ENCODE results near the gene GPR162.
A peak's percentile ranks its signal among the peaks of the same experiment; 100 is the strongest.
"Not testable (repeated sequence)": the region's sequence is repeated elsewhere in the genome, so short reads cannot be mapped to it uniquely, and the experiment has no call there.

Gene GPR162

GRCh38 chr12:6865307-6865706 is 43.7 kb downstream of the GPR162 start:
- not testable (repeated sequence) for H2AK5ac ChIP-seq (ENCODE audit: low read length); H4K8ac ChIP-seq (ENCODE audit: low read depth, low read length); H3K4me3 ChIP-seq (ENCODE audit: low read length); H3K4me2 ChIP-seq (ENCODE audit: low read length); H2BK120ac ChIP-seq (ENCODE audit: low read depth, low read length); H3K27ac ChIP-seq (ENCODE audit: low read depth, low read length); H3K4me1 ChIP-seq (ENCODE audit: control insufficient read depth, low read depth, low read length); H4K5ac ChIP-seq (ENCODE audit: low read length); H2BK5ac ChIP-seq (ENCODE audit: low read length); DNase-seq; H3K79me1 ChIP-seq (ENCODE audit: low read length); H3K27me3 ChIP-seq (ENCODE audit: insufficient read depth, low read length, poor library complexity); H3K9ac ChIP-seq (ENCODE audit: low read length); H2BK15ac ChIP-seq (replicated peaks; ENCODE audit: low read depth); H3K23ac ChIP-seq (ENCODE audit: low read length); H3K4ac ChIP-seq (ENCODE audit: low read depth, low read length); H3K56ac ChIP-seq (ENCODE audit: low read length); H3K18ac ChIP-seq (ENCODE audit: low read length)
- H3K79me2 ChIP-seq (ENCODE audit: control insufficient read depth, insufficient read depth, low read length): peaks cover 16% of the 10 kb centered on the region
- H3K36me3 ChIP-seq (ENCODE audit: control insufficient read depth, insufficient read depth, low read length): peaks cover 18% of the 10 kb centered on the region
- WGBS (ENCODE audit: extremely low coverage, insufficient coverage, low lambda C conversion rate): no CpG with 5 or more reads among the region's 5 CpGs

GRCh38 chr12:6866163-6866919 is 44.7 kb downstream of the GPR162 start:
- peaks cover 10% of the 10 kb centered on the region for H3K36me3 ChIP-seq (ENCODE audit: control insufficient read depth, insufficient read depth, low read length)
- H3K4me3 ChIP-seq (ENCODE audit: low read length): no peak overlapping the region
- H2BK15ac ChIP-seq (replicated peaks; ENCODE audit: low read depth): no peak overlapping the region
- peaks cover 16% of the 10 kb centered on the region for H3K79me2 ChIP-seq (ENCODE audit: control insufficient read depth, insufficient read depth, low read length)
- no peak overlapping the region for H3K27ac ChIP-seq (ENCODE audit: low read depth, low read length)
- H3K18ac ChIP-seq (ENCODE audit: low read length): no peak overlapping the region
- no peak overlapping the region for H2AK5ac ChIP-seq (ENCODE audit: low read length)
- no peak overlapping the region for H2BK5ac ChIP-seq (ENCODE audit: low read length)
- H3K56ac ChIP-seq (ENCODE audit: low read length): peak overlapping the region; percentile 90
- H3K4me1 ChIP-seq (ENCODE audit: control insufficient read depth, low read depth, low read length): peaks cover 4% of the 10 kb centered on the region
- DNase-seq: no peak
- peak overlapping the region; percentile 39 for H3K4ac ChIP-seq (ENCODE audit: low read depth, low read length)
- no CpG with 5 or more reads among the region's 19 CpGs for WGBS (ENCODE audit: extremely low coverage, insufficient coverage, low lambda C conversion rate)
- peak overlapping the region; percentile 74 for H3K4me2 ChIP-seq (ENCODE audit: low read length)
- H2BK120ac ChIP-seq (ENCODE audit: low read depth, low read length): no peak overlapping the region
- H4K5ac ChIP-seq (ENCODE audit: low read length): no peak overlapping the region
- H3K23ac ChIP-seq (ENCODE audit: low read length): peak overlapping the region; percentile 48
- no peaks in the 10 kb centered on the region for H3K27me3 ChIP-seq (ENCODE audit: insufficient read depth, low read length, poor library complexity)
- no peak overlapping the region for H4K8ac ChIP-seq (ENCODE audit: low read depth, low read length)
- peak overlapping the region; percentile 79 for H3K9ac ChIP-seq (ENCODE audit: low read length)
- H3K79me1 ChIP-seq (ENCODE audit: low read length): peaks cover 13% of the 10 kb centered on the region

GRCh38 chr12:6866920-6867412 is 45.3 kb downstream of the GPR162 start:
- Histone ChIP-seq H3K79me2 (ENCODE audit: control insufficient read depth, insufficient read depth, low read length) (peaks cover 17% of the 10 kb centered on the region), H3K9ac (ENCODE audit: low read length) (peak overlapping the region; percentile 79), H3K4me2 (ENCODE audit: low read length) (peak overlapping the region; percentile 74), H3K18ac (ENCODE audit: low read length) (peak overlapping the region; percentile 41), H3K4me3 (ENCODE audit: low read length) (peak overlapping the region; percentile 46), H2BK15ac (replicated peaks; ENCODE audit: low read depth) (no peak overlapping the region), H3K36me3 (ENCODE audit: control insufficient read depth, insufficient read depth, low read length) (peaks cover 10% of the 10 kb centered on the region), H3K4me1 (ENCODE audit: control insufficient read depth, low read depth, low read length) (peaks cover 5% of the 10 kb centered on the region), H4K8ac (ENCODE audit: low read depth, low read length) (no peak overlapping the region), H3K27me3 (ENCODE audit: insufficient read depth, low read length, poor library complexity) (no peaks in the 10 kb centered on the region), H3K23ac (ENCODE audit: low read length) (peak overlapping the region; percentile 48), H3K56ac (ENCODE audit: low read length) (peak overlapping the region; percentile 90), H2AK5ac (ENCODE audit: low read length) (no peak overlapping the region), H4K5ac (ENCODE audit: low read length) (no peak overlapping the region), H3K4ac (ENCODE audit: low read depth, low read length) (peak overlapping the region; percentile 39), H2BK120ac (ENCODE audit: low read depth, low read length) (no peak overlapping the region), H2BK5ac (ENCODE audit: low read length) (no peak overlapping the region), H3K27ac (ENCODE audit: low read depth, low read length) (no peak overlapping the region), H3K79me1 (ENCODE audit: low read length) (peaks cover 15% of the 10 kb centered on the region)
- no CpG with 5 or more reads among the region's 33 CpGs for WGBS (ENCODE audit: extremely low coverage, insufficient coverage, low lambda C conversion rate)
- DNase-seq: no peak

- no peak within 1 kb of the TSS for H4K5ac ChIP-seq (ENCODE audit: low read length)
- DNase-seq: peak; percentile 80
- peaks cover 10% of the 10 kb centered on the region for H3K36me3 ChIP-seq (ENCODE audit: control insufficient read depth, insufficient read depth, low read length)
- H3K23ac ChIP-seq (ENCODE audit: low read length): peak within 1 kb of the TSS; percentile 91
- H3K4me2 ChIP-seq (ENCODE audit: low read length): peak within 1 kb of the TSS; percentile 99
- peak within 1 kb of the TSS; percentile 55 for H2AK5ac ChIP-seq (ENCODE audit: low read length)
- WGBS (ENCODE audit: extremely low coverage, insufficient coverage, low lambda C conversion rate): no CpG with 5 or more reads among the region's 86 CpGs
- peak within 1 kb of the TSS; percentile 82 for H3K27ac ChIP-seq (ENCODE audit: low read depth, low read length)
- peak within 1 kb of the TSS; percentile 100 for H3K9ac ChIP-seq (ENCODE audit: low read length)
- H3K56ac ChIP-seq (ENCODE audit: low read length): peak within 1 kb of the TSS; percentile 97
- H3K4me1 ChIP-seq (ENCODE audit: control insufficient read depth, low read depth, low read length): peaks cover 5% of the 10 kb centered on the region
- peak within 1 kb of the TSS; percentile 93 for H3K4me3 ChIP-seq (ENCODE audit: low read length)
- peak within 1 kb of the TSS; percentile 81 for H2BK5ac ChIP-seq (ENCODE audit: low read length)
- peak within 1 kb of the TSS; percentile 91 for H3K18ac ChIP-seq (ENCODE audit: low read length)
- H3K79me1 ChIP-seq (ENCODE audit: low read length): peaks cover 15% of the 10 kb centered on the region
- H3K79me2 ChIP-seq (ENCODE audit: control insufficient read depth, insufficient read depth, low read length): peaks cover 17% of the 10 kb centered on the region
- H4K8ac ChIP-seq (ENCODE audit: low read depth, low read length): peak within 1 kb of the TSS; percentile 7
- no peak within 1 kb of the TSS for H2BK15ac ChIP-seq (replicated peaks; ENCODE audit: low read depth)
- H3K27me3 ChIP-seq (ENCODE audit: insufficient read depth, low read length, poor library complexity): no peaks in the 10 kb centered on the region
- H2BK120ac ChIP-seq (ENCODE audit: low read depth, low read length): no peak within 1 kb of the TSS
- H3K4ac ChIP-seq (ENCODE audit: low read depth, low read length): peak within 1 kb of the TSS; percentile 83
Measured at GRCh38 chr12:6867413-6868210, 46.0 kb downstream of the GPR162 start, which contains the start of gene TPI1. TPI1 (plus strand) TSS chr12:6867531; CDS start chr12:6867567, 36 bp downstream.

- Histone ChIP-seq H2AK5ac (ENCODE audit: low read length) (no peak overlapping the region), H4K8ac (ENCODE audit: low read depth, low read length) (no peak overlapping the region), H3K18ac (ENCODE audit: low read length) (no peak overlapping the region), H2BK120ac (ENCODE audit: low read depth, low read length) (no peak overlapping the region), H3K27ac (ENCODE audit: low read depth, low read length) (peak overlapping the region; percentile 82), H3K4ac (ENCODE audit: low read depth, low read length) (no peak overlapping the region), H4K5ac (ENCODE audit: low read length) (no peak overlapping the region), H3K4me2 (ENCODE audit: low read length) (peak overlapping the region; percentile 99), H3K27me3 (ENCODE audit: insufficient read depth, low read length, poor library complexity) (no peaks in the 10 kb centered on the region), H3K23ac (ENCODE audit: low read length) (peak overlapping the region; percentile 91), H3K79me2 (ENCODE audit: control insufficient read depth, insufficient read depth, low read length) (peaks cover 19% of the 10 kb centered on the region), H3K4me1 (ENCODE audit: control insufficient read depth, low read depth, low read length) (peaks cover 5% of the 10 kb centered on the region), H3K9ac (ENCODE audit: low read length) (peak overlapping the region; percentile 100), H2BK15ac (replicated peaks; ENCODE audit: low read depth) (no peak overlapping the region), H2BK5ac (ENCODE audit: low read length) (no peak overlapping the region), H3K4me3 (ENCODE audit: low read length) (peak overlapping the region; percentile 93), H3K56ac (ENCODE audit: low read length) (peak overlapping the region; percentile 97), H3K79me1 (ENCODE audit: low read length) (peaks cover 15% of the 10 kb centered on the region), H3K36me3 (ENCODE audit: control insufficient read depth, insufficient read depth, low read length) (peaks cover 7% of the 10 kb centered on the region)
- WGBS (ENCODE audit: extremely low coverage, insufficient coverage, low lambda C conversion rate): no CpG with 5 or more reads among the region's 22 CpGs
- DNase-seq: peak; percentile 53
Measured at GRCh38 chr12:6868211-6869048, 46.8 kb downstream of the GPR162 start.

Measured in mesendoderm (in vitro differentiated cells).